Measurements from ENCODE around the gene ST6GALNAC1. TPM values are rescaled to one million over a fixed set of nuclear protein-coding genes. Genes with fewer than 3 reads are reported as not detected.

The ST6GALNAC1 gene
- total RNA-seq, 2 experiments from 2014 or later: 1.8 to 2.5 TPM

GRCh38 chr17:76597156-76598003 lies 46.2 kb downstream of the ST6GALNAC1 start:
- no peak for ATAC-seq (ENCODE audit: poor library complexity)
- no peak overlapping the region for H3K27ac Mint-ChIP-seq
- no peak for TF ChIP-seq CTCF (IDR thresholded peaks at IDR 0.05)

GRCh38 chr17:76594690-76595089 lies 48.9 kb downstream of the ST6GALNAC1 start:
- Histone ChIP-seq H3K27ac (ENCODE audit: low read depth in 1 of 2, low read length in 2 of 2) (no peak overlapping the region), H3K4me3 (ENCODE audit: low read length) (no peak overlapping the region), H3K4me1 (ENCODE audit: insufficient read depth, low read length) (no peaks in the 10 kb centered on the region), H3K27me3 (ENCODE audit: control insufficient read depth in 1 of 2, insufficient read depth in 2 of 2, low read length in 2 of 2) (no peaks in the 10 kb centered on the region), H3K9me3 (ENCODE audit: control insufficient read depth in 1 of 2, insufficient read depth in 1 of 2, low read length in 2 of 2) (no peaks in the 10 kb centered on the region), H3K36me3 (ENCODE audit: insufficient read depth, low read length) (no peaks in the 10 kb centered on the region)
- Mint-ChIP-seq H3K4me3 (no peak overlapping the region), H3K9me3 (no peaks in the 10 kb centered on the region), H3K27ac (no peak overlapping the region), H3K4me1 (ENCODE audit: low read depth) (no peaks in the 10 kb centered on the region), H3K36me3 (ENCODE audit: low read depth) (no peaks in the 10 kb centered on the region), H3K27me3 (peaks cover 36% of the 10 kb centered on the region)
- intact Hi-C loops (cut with DNase I, micrococcal nuclease): no loop called here
- ATAC-seq (ENCODE audit: poor library complexity) (no peak), DNase-seq (no peak)
- no peak for TF ChIP-seq CTCF (IDR thresholded peaks at IDR 0.05)
- CTCF ChIA-PET: interaction anchor here (0.7 kb wide), 3 partner anchors 29 to 215 kb away, joined by 3 read pairs; no protein-coding TSS in a partner anchor
- POLR2A ChIA-PET: interaction anchor here (1.0 kb wide), 1 partner anchor 37 kb away, joined by 3 read pairs; no protein-coding TSS in a partner anchor

More at GRCh38 chr17:76597156-76598003, 46.2 kb downstream of the ST6GALNAC1 start:
- no peak overlapping the region for H3K4me3 Mint-ChIP-seq
- no peaks in the 10 kb centered on the region for H3K36me3 Mint-ChIP-seq (ENCODE audit: low read depth)
- CTCF ChIA-PET: no interaction called here
- peaks cover 35% of the 10 kb centered on the region for H3K27me3 Mint-ChIP-seq
- POLR2A ChIA-PET: no interaction called here
- intact Hi-C loops (cut with DNase I, micrococcal nuclease): no loop called here
- no peaks in the 10 kb centered on the region for H3K9me3 Mint-ChIP-seq
- peak in 2 of 14 experiments; percentile 50 to 68 for DNase-seq
- H3K4me3 ChIP-seq (ENCODE audit: low read length): no peak overlapping the region
- H3K4me1 Mint-ChIP-seq (ENCODE audit: low read depth): peaks cover 18% of the 10 kb centered on the region
- H3K9me3 ChIP-seq (ENCODE audit: control insufficient read depth in 1 of 2, insufficient read depth in 1 of 2, low read length in 2 of 2): no peaks in the 10 kb centered on the region
- H3K36me3 ChIP-seq (ENCODE audit: insufficient read depth, low read length): no peaks in the 10 kb centered on the region
- H3K4me1 ChIP-seq (ENCODE audit: insufficient read depth, low read length): peaks cover 17% of the 10 kb centered on the region
- H3K27me3 ChIP-seq (ENCODE audit: control insufficient read depth in 1 of 2, insufficient read depth in 2 of 2, low read length in 2 of 2): no peaks in the 10 kb centered on the region
- no peak overlapping the region for H3K27ac ChIP-seq (ENCODE audit: low read depth in 1 of 2, low read length in 2 of 2)

GRCh38 chr17:76593959-76594358 lies 49.6 kb downstream of the ST6GALNAC1 start:
- H3K4me3 Mint-ChIP-seq: no peak overlapping the region
- H3K9me3 Mint-ChIP-seq: no peaks in the 10 kb centered on the region
- TF ChIP-seq CTCF (IDR thresholded peaks at IDR 0.05): no peak
- no peaks in the 10 kb centered on the region for H3K36me3 Mint-ChIP-seq (ENCODE audit: low read depth)
- Histone ChIP-seq H3K27ac (ENCODE audit: low read depth in 1 of 2, low read length in 2 of 2) (no peak overlapping the region), H3K36me3 (ENCODE audit: insufficient read depth, low read length) (no peaks in the 10 kb centered on the region), H3K4me3 (ENCODE audit: low read length) (no peak overlapping the region), H3K27me3 (ENCODE audit: control insufficient read depth in 1 of 2, insufficient read depth in 2 of 2, low read length in 2 of 2) (peaks cover 3 to 4% of the 10 kb centered on the region in 2 experiments), H3K4me1 (ENCODE audit: insufficient read depth, low read length) (no peaks in the 10 kb centered on the region), H3K9me3 (ENCODE audit: control insufficient read depth in 1 of 2, insufficient read depth in 1 of 2, low read length in 2 of 2) (no peaks in the 10 kb centered on the region)
- ChIA-PET POLR2A (interaction anchor here (1.0 kb wide), 1 partner anchor 36 kb away, joined by 3 read pairs; no protein-coding TSS in a partner anchor), CTCF (no interaction called here)
- no peaks in the 10 kb centered on the region for H3K4me1 Mint-ChIP-seq (ENCODE audit: low read depth)
- intact Hi-C loops (cut with DNase I, micrococcal nuclease): no loop called here
- peaks cover 42% of the 10 kb centered on the region for H3K27me3 Mint-ChIP-seq
- ATAC-seq (ENCODE audit: poor library complexity): no peak
- DNase-seq: no peak
- H3K27ac Mint-ChIP-seq: no peak overlapping the region

All from CD4-positive, alpha-beta T cell (primary cell).